Stimulated activated CD4-positive, alpha-beta T cell treated with anti-CD3 and anti-CD28 coated beads, Interleukin-15, amount 100 ng/mL, for 48 hours (primary cell): ENCODE results near the gene PHACTR4.
"Not testable (repeated sequence)": the region's sequence is repeated elsewhere in the genome, so short reads cannot be mapped to it uniquely, and the experiment has no call there.

Source experiments
- DNase-seq, 2 donors: peaks; one replicate each; pipeline ENCODE4 v3.0.0-alpha.2; 2020; ENCODE audit warnings: low read depth in 2 of 2

The PHACTR4 gene

GRCh38 chr1:28521502-28522164, 152.1 kb downstream of the PHACTR4 start:
- DNase-seq, result no peak

GRCh38 chr1:28522537-28522936, 153.0 kb downstream of the PHACTR4 start:
- DNase-seq, result not testable (repeated sequence)

GRCh38 chr1:28525002-28525642, 155.6 kb downstream of the PHACTR4 start:
- not testable (repeated sequence) for DNase-seq

GRCh38 chr1:28526886-28527285, 157.3 kb downstream of the PHACTR4 start:
- no peak for DNase-seq

GRCh38 chr1:28530456-28530855, 160.9 kb downstream of the PHACTR4 start:
- no peak for DNase-seq

GRCh38 chr1:28534671-28535070, 165.1 kb downstream of the PHACTR4 start:
- DNase-seq, result no peak

- no peak for DNase-seq
Measured at GRCh38 chr1:28535180-28535579, 165.6 kb downstream of the PHACTR4 start.

GRCh38 chr1:28537457-28538199, 168.1 kb downstream of the PHACTR4 start:
- no peak for DNase-seq

GRCh38 chr1:28538286-28538685, 168.7 kb downstream of the PHACTR4 start:
- DNase-seq, result no peak

- DNase-seq, result no peak
Measured at GRCh38 chr1:28540651-28541050, 171.1 kb downstream of the PHACTR4 start.

GRCh38 chr1:28541414-28542015, 172.0 kb downstream of the PHACTR4 start:
- DNase-seq, result not testable (repeated sequence)

GRCh38 chr1:28545246-28545628, 175.7 kb downstream of the PHACTR4 start:
- no peak for DNase-seq

GRCh38 chr1:28548318-28548717, 178.8 kb downstream of the PHACTR4 start:
- no peak for DNase-seq
